Measurements from ENCODE around the gene APBB2. TPM values are rescaled to one million over a fixed set of nuclear protein-coding genes. Genes with fewer than 3 reads are reported as not detected.

APBB2 gene
- total RNA-seq, 3 donors from 2014 or later, result 1.1 to 2.2 (median 1.2) TPM

DNA sequence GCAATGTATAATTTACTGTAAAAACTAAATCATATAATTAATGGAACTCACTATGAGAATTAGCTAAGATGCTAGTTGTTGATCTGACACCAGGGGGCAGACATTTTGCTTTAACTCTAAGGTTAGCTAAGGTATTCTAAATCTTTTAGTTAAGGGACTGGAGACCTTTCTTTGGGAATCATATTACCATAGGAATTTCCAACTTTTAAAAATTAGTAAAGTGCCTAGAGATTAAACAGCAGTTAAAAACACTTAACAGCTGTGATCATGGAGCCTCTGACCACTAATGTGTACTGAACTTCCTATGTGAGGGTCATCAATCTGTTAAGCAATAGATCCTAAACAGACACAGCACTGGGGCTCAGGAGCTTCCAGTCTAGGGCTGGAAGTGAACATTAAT, 238.0 kb downstream of the APBB2 start:
- peaks cover 18% of the 10 kb centered on the region for H3K27me3 Mint-ChIP-seq (ENCODE audit: low read depth)
- H3K9me3 Mint-ChIP-seq, result no peaks in the 10 kb centered on the region
- no peak for DNase-seq
- ATAC-seq, result no peak
- H3K36me3 Mint-ChIP-seq (ENCODE audit: insufficient read depth), result no peaks in the 10 kb centered on the region
- no peaks in the 10 kb centered on the region for H3K4me1 Mint-ChIP-seq (ENCODE audit: low read depth)
- no peak overlapping the region for H3K4me3 Mint-ChIP-seq

DNA sequence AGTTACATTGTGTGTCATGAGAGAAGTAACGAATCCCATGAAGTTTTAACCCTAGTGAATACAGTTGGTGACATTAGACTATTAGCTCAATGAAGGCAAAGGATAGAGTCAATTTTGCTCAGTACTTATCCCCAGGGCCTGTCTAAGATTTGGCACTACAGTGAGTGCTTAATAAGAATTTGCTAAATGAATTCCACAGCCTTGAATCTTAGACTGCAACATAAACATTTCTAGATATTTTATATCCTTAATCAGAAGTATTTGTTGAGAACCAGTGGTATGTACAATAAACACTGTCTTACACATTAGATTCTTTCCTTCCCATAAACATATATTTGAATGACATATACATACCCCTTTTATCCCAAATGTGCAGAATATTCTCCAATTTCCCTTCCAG, 241.6 kb downstream of the APBB2 start:
- ATAC-seq (no peak), DNase-seq (no peak)
- Mint-ChIP-seq H3K9me3 (no peaks in the 10 kb centered on the region), H3K27me3 (ENCODE audit: low read depth) (peaks cover 21% of the 10 kb centered on the region), H3K36me3 (ENCODE audit: insufficient read depth) (no peaks in the 10 kb centered on the region), H3K4me3 (no peak overlapping the region), H3K4me1 (ENCODE audit: low read depth) (no peaks in the 10 kb centered on the region)

- Mint-ChIP-seq H3K4me1 (ENCODE audit: low read depth) (no peaks in the 10 kb centered on the region), H3K36me3 (ENCODE audit: insufficient read depth) (no peaks in the 10 kb centered on the region), H3K4me3 (no peak overlapping the region), H3K9me3 (no peaks in the 10 kb centered on the region), H3K27me3 (ENCODE audit: low read depth) (peaks cover 21% of the 10 kb centered on the region)
- ATAC-seq (no peak), DNase-seq (no peak)
Observed at GRCh38 chr4:40971338-40971737, 243.0 kb downstream of the APBB2 start.

- DNase-seq (no peak), ATAC-seq (no peak)
- peaks cover 14% of the 10 kb centered on the region for H3K27me3 Mint-ChIP-seq (ENCODE audit: low read depth)
- H3K4me3 Mint-ChIP-seq, result no peak overlapping the region
- H3K4me1 Mint-ChIP-seq (ENCODE audit: low read depth), result no peaks in the 10 kb centered on the region
- H3K9me3 Mint-ChIP-seq, result no peaks in the 10 kb centered on the region
- no peaks in the 10 kb centered on the region for H3K36me3 Mint-ChIP-seq (ENCODE audit: insufficient read depth)
Observed at GRCh38 chr4:40969501-40969900, 244.8 kb downstream of the APBB2 start.

GRCh38 chr4:40967550-40967949, 246.8 kb downstream of the APBB2 start:
- DNase-seq (no peak), ATAC-seq (no peak)
- H3K4me1 Mint-ChIP-seq (ENCODE audit: low read depth), result no peaks in the 10 kb centered on the region
- no peak overlapping the region for H3K4me3 Mint-ChIP-seq
- peaks cover 5% of the 10 kb centered on the region for H3K27me3 Mint-ChIP-seq (ENCODE audit: low read depth)
- H3K36me3 Mint-ChIP-seq (ENCODE audit: insufficient read depth), result no peaks in the 10 kb centered on the region
- H3K9me3 Mint-ChIP-seq, result no peaks in the 10 kb centered on the region

DNA sequence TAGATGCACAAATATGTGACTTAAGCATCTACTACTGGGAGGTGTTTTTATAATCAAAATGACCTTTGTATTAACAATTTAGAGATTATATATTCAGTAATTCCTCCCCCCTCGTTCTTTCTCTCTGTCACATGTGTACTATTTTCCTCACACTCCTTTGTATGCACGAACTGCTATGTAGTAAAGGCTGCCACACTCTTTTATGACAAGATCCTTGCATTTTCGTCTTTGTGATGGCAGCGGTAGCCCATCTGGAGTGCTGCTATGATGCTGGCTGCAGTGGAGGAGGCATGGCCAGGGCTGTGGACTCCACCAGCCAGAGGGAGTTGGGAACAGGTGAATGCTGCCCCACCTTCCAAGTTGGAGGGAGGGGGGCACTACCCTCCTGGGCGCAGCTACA, 248.3 kb downstream of the APBB2 start:
- no peak for DNase-seq
- no peaks in the 10 kb centered on the region for H3K36me3 Mint-ChIP-seq (ENCODE audit: insufficient read depth)
- peaks cover 2% of the 10 kb centered on the region for H3K9me3 Mint-ChIP-seq
- H3K4me3 Mint-ChIP-seq, result no peak overlapping the region
- ATAC-seq, result no peak
- H3K27me3 Mint-ChIP-seq (ENCODE audit: low read depth), result peaks cover 5% of the 10 kb centered on the region
- H3K4me1 Mint-ChIP-seq (ENCODE audit: low read depth), result no peaks in the 10 kb centered on the region

- DNase-seq (no peak), ATAC-seq (no peak)
- Mint-ChIP-seq H3K27me3 (ENCODE audit: low read depth) (peaks cover 2% of the 10 kb centered on the region), H3K36me3 (ENCODE audit: insufficient read depth) (no peaks in the 10 kb centered on the region), H3K9me3 (peaks cover 2% of the 10 kb centered on the region), H3K4me1 (ENCODE audit: low read depth) (no peaks in the 10 kb centered on the region), H3K4me3 (no peak overlapping the region)
Observed at GRCh38 chr4:40963897-40964478, 250.4 kb downstream of the APBB2 start.

DNA sequence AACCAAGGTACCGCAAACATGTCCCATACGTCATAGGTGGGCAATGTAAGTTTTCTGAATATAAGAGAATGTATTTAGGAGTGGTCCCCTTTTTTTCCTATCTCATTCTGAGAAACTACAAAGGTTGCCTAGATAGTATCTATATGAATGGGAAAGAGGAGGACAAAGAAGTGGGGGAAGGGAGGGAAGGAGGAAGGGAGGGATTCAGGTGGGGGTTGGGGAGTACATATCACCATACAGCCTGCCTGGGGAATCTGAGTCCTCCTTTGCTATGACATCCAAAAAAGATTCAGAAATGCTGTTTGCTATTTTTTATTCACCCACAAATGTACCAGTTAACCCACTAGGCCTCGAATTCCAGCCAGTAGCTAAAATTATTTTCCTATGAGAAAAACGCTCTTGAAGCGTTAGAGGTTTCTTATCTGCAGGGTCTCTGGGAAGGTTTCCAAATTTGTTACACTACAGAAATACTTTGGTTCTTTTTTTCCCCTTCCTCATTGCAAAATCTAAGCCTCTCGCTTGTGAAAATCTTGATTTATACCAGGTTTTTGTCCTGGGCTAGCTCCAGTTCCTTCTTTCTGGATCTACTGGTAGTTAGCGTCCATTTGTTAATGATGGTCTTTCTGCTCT, 251.7 kb downstream of the APBB2 start:
- ATAC-seq (no peak), DNase-seq (no peak)
- Mint-ChIP-seq H3K27me3 (ENCODE audit: low read depth) (peaks cover 2% of the 10 kb centered on the region), H3K9me3 (peaks cover 2% of the 10 kb centered on the region), H3K4me1 (ENCODE audit: low read depth) (no peaks in the 10 kb centered on the region), H3K36me3 (ENCODE audit: insufficient read depth) (no peaks in the 10 kb centered on the region), H3K4me3 (no peak overlapping the region)

DNA sequence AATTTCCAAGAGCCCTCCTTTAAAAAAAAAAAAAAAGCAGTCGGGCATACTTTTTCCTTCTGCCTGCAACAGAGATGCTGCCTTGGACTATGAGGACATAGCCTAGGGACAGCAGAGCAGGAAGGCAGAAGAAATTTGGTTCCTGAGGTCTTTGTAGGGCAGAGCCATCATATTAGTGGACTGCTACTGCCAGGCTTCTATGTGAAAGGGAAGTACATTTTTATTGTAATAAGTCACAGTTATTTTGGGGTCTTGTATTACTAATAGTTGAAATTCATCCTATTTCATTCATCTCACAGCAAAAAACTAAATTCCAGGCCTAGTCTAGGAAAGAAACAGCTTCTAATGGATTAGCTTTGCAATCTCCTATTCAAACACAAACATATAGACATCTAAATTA, 253.4 kb downstream of the APBB2 start:
- no peak for DNase-seq
- Mint-ChIP-seq H3K9me3 (peaks cover 2% of the 10 kb centered on the region), H3K27me3 (ENCODE audit: low read depth) (peaks cover 2% of the 10 kb centered on the region), H3K4me3 (no peak overlapping the region), H3K36me3 (ENCODE audit: insufficient read depth) (no peaks in the 10 kb centered on the region), H3K4me1 (ENCODE audit: low read depth) (no peaks in the 10 kb centered on the region)
- no peak for ATAC-seq

DNA sequence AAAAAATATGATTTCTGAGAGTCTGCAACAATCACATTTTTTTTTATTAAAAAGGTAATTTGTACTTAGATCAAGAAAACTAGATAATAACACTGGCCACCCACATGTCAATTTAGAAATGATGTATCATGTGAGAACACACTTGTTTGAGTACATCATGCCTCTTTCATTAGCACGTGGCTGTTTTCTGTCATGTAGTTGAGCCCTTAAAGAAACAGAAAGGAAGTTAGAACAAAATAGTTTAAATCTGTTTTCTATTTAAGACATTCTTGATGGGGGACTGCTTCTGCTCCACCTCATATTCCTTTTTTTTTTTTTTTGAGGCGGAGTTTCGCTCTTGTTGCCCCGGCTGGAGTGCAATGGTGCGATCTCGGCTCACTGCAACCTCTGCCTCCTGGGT, 257.1 kb downstream of the APBB2 start:
- DNase-seq, result no peak
- no peak overlapping the region for H3K4me3 Mint-ChIP-seq
- peaks cover 2% of the 10 kb centered on the region for H3K9me3 Mint-ChIP-seq
- peaks cover 2% of the 10 kb centered on the region for H3K27me3 Mint-ChIP-seq (ENCODE audit: low read depth)
- no peaks in the 10 kb centered on the region for H3K4me1 Mint-ChIP-seq (ENCODE audit: low read depth)
- H3K36me3 Mint-ChIP-seq (ENCODE audit: insufficient read depth), result no peaks in the 10 kb centered on the region
- ATAC-seq, result no peak

GRCh38 chr4:40956721-40957255, 257.6 kb downstream of the APBB2 start:
- H3K27me3 Mint-ChIP-seq (ENCODE audit: low read depth), result peaks cover 2% of the 10 kb centered on the region
- ATAC-seq (no peak), DNase-seq (no peak)
- no peaks in the 10 kb centered on the region for H3K4me1 Mint-ChIP-seq (ENCODE audit: low read depth)
- no peak overlapping the region for H3K4me3 Mint-ChIP-seq
- peaks cover 2% of the 10 kb centered on the region for H3K9me3 Mint-ChIP-seq
- H3K36me3 Mint-ChIP-seq (ENCODE audit: insufficient read depth), result no peaks in the 10 kb centered on the region

DNA sequence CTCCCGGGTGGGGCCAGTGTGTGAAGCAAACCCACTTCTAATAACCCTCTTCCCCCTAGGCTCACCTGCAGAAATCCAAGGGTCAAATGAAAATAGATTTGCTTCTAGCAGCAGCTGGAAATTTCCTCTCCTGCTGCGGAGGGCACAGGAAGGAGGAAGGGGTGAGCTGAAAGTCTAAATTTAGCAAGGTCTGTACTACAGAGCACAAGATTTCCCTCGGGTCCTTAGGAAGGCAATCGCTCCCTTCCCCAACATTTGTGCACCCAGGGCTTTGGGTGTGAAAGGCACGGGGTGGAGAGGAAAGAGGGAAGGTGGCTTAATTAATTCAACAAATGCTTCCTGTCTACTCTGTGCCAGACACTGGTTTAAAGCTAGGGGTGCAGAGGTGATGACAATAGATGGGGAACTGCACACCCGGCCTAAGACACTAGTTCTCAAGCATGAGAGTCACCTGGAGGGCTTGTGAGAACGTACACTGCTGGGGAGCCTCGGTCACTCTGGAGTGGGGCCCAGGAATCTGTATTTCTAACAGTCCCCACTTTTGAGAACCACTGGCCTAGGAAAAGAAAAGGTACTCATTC, 260.2 kb downstream of the APBB2 start:
- H3K27me3 Mint-ChIP-seq (ENCODE audit: low read depth), result no peaks in the 10 kb centered on the region
- H3K9me3 Mint-ChIP-seq, result no peaks in the 10 kb centered on the region
- DNase-seq, result no peak
- no peaks in the 10 kb centered on the region for H3K36me3 Mint-ChIP-seq (ENCODE audit: insufficient read depth)
- no peak overlapping the region for H3K4me3 Mint-ChIP-seq
- no peaks in the 10 kb centered on the region for H3K4me1 Mint-ChIP-seq (ENCODE audit: low read depth)
- ATAC-seq, result no peak

DNA sequence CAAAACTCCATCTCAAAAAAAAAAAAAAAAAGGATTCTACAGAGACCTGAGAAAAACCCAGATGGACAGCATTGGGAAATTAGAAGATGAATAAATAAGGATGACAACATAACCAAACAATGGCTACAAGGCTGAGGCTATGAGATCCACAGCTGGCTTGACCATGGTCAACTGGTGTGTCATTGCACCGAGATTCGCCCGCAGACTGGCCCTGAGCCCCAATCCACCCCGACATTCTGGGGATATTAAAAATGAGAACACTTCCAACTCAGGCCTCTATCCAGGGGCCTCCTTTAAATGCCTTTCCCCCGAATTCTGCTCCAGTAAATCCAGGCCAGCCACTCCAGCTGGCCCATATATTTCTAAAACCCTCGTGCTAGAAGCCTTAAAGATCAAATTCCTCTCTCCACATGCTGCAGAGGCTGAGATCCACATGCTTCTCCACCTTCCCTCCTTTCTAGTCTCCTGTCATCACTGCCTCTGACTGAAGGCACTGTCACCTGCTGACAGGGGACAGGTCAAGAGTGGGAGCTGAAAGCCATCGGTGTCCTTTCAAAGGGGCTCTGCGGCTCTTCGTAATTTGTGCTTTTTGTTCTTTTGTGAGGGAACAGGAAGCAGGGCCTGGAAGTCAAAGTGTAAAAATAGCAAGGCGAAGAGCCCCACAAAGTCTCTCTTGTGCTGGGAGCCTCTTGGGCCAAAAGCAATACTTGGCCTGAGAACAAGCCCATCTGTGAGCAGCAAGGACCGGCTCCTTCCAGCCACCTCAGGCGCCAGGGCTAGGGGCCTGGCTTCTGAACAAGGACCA, 260.9 kb downstream of the APBB2 start:
- Mint-ChIP-seq H3K36me3 (ENCODE audit: insufficient read depth) (no peaks in the 10 kb centered on the region), H3K4me3 (no peak overlapping the region)
- no peak for DNase-seq

DNA sequence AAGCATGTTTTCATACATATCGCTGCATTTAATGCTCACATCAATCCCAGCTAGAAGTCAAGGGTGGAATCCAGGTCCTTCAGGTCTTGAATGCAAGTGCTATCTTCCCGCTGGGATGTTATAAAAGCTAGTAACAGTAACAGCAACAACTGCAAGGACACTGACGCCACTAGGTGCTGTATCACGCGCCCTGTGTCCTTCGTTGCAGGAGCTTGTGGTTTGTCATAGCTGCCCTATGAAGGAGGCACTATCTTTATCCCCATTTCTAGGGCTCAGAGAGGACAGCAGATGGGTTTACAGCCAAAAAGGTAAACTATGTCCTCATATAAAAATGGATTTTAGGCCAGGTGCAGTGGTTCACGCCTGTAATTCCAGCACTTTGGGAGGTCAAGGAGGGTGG, 261.7 kb downstream of the APBB2 start:
- H3K27me3 Mint-ChIP-seq (ENCODE audit: low read depth), result no peaks in the 10 kb centered on the region
- H3K4me1 Mint-ChIP-seq (ENCODE audit: low read depth), result no peaks in the 10 kb centered on the region
- no peak for ATAC-seq
- no peak overlapping the region for H3K4me3 Mint-ChIP-seq
- no peak for DNase-seq
- H3K36me3 Mint-ChIP-seq (ENCODE audit: insufficient read depth), result no peaks in the 10 kb centered on the region
- no peaks in the 10 kb centered on the region for H3K9me3 Mint-ChIP-seq

More for the DNA sequence above, 260.9 kb downstream of the APBB2 start:
- Mint-ChIP-seq H3K4me1 (ENCODE audit: low read depth) (no peaks in the 10 kb centered on the region), H3K9me3 (no peaks in the 10 kb centered on the region), H3K27me3 (ENCODE audit: low read depth) (no peaks in the 10 kb centered on the region)
- no peak for ATAC-seq
